Measurements from ENCODE around the gene DGCR2.

DNA sequence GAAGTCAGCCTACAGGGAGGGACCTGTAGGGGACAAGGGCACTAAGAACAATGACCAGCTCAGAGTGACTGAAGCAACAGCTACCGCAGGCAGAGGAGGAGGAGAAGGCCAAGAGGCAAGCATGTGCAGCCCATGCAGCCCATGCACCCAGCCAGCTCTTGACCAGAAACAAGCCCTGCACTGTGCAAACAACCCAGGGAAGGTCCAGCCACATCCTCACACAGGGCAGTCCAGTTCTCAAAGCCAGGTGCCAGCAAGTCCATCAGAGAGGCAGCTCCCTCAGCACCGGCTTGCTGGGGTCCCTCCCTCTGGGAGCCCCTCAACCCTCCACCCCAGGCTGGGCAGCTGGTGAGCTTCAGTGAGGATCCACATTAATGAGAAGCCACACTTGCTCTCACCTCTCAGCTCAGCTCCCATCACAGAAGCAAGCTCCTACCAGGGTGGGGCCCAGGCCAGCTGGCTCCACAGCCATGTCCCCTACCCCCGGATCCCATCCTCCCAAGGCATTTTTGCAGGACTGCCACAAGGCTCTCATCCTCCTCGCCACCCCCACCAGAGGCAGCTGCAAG lies 7.1 kb downstream of the DGCR2 start:
- TF ChIP-seq SP1 (IDR thresholded peaks at IDR 0.05) = no peak
- TF ChIP-seq FOXM1 (IDR thresholded peaks at IDR 0.05; ENCODE audit: borderline replicate concordance) = no peak
- TF ChIP-seq FOXA1 (IDR thresholded peaks at IDR 0.05) = no peak
- TF ChIP-seq ARNT (IDR thresholded peaks at IDR 0.05) = no peak
- no peak for TF ChIP-seq LEF1 (IDR thresholded peaks at IDR 0.05; ENCODE audit: borderline replicate concordance)
- TF ChIP-seq NFRKB (IDR thresholded peaks at IDR 0.05) = no peak
- TF ChIP-seq BHLHE40 (IDR thresholded peaks at IDR 0.05; ENCODE audit: borderline replicate concordance) = no peak
- TF ChIP-seq CTBP1 (IDR thresholded peaks at IDR 0.05; ENCODE audit: borderline replicate concordance) = no peak
- TF ChIP-seq, protein P1, sequence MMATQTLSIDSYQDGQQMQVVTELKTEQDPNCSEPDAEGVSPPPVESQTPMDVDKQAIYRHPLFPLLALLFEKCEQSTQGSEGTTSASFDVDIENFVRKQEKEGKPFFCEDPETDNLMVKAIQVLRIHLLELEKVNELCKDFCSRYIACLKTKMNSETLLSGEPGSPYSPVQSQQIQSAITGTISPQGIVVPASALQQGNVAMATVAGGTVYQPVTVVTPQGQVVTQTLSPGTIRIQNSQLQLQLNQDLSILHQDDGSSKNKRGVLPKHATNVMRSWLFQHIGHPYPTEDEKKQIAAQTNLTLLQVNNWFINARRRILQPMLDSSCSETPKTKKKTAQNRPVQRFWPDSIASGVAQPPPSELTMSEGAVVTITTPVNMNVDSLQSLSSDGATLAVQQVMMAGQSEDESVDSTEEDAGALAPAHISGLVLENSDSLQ (IDR thresholded peaks at IDR 0.05) = no peak
- no peak for TF ChIP-seq ELF4 (IDR thresholded peaks at IDR 0.05)
- no peak for TF ChIP-seq FOXK2 (IDR thresholded peaks at IDR 0.05)

Data from HEK293T (cell line).